AG09319 (cell line): ENCODE results near the gene BRWD1.

Experiments
- DNase-seq: peaks from one replicate; pipeline ENCODE4 v3.0.0-alpha.2; 2010; ENCODE audit warnings: low read depth; ENCODE audit errors: extremely low read depth
- TF ChIP-seq, protein P1 (sequence below): IDR thresholded peaks from 2 replicates; pipeline ENCODE4 v1.5.1; 2011; ENCODE audit warnings: low read depth, mild to moderate bottlenecking, inconsistent platforms, low read length, moderate library complexity

BRWD1 gene

DNA sequence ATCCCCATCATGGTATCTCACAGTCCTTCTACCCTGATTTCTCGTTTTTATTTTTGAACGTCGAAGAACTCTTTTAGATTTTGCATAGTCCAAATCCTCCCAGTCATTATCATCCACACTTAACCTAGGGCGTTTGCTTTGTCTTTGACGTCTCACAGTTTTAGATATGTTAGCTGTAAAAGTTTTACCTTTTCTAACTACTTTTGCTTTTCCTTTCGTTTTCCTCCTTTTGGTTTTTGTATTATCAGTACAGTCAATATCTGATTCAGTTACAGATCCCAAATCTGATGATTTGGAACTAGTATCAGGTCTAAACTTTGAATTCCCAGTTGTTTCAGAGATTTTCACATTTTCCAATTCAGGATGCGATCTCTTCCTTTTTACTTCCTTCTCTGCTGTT lies 117.1 kb downstream of the BRWD1 start:
- TF ChIP-seq, protein P1, sequence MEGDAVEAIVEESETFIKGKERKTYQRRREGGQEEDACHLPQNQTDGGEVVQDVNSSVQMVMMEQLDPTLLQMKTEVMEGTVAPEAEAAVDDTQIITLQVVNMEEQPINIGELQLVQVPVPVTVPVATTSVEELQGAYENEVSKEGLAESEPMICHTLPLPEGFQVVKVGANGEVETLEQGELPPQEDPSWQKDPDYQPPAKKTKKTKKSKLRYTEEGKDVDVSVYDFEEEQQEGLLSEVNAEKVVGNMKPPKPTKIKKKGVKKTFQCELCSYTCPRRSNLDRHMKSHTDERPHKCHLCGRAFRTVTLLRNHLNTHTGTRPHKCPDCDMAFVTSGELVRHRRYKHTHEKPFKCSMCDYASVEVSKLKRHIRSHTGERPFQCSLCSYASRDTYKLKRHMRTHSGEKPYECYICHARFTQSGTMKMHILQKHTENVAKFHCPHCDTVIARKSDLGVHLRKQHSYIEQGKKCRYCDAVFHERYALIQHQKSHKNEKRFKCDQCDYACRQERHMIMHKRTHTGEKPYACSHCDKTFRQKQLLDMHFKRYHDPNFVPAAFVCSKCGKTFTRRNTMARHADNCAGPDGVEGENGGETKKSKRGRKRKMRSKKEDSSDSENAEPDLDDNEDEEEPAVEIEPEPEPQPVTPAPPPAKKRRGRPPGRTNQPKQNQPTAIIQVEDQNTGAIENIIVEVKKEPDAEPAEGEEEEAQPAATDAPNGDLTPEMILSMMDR, result no peak
- no peak for DNase-seq

DNA sequence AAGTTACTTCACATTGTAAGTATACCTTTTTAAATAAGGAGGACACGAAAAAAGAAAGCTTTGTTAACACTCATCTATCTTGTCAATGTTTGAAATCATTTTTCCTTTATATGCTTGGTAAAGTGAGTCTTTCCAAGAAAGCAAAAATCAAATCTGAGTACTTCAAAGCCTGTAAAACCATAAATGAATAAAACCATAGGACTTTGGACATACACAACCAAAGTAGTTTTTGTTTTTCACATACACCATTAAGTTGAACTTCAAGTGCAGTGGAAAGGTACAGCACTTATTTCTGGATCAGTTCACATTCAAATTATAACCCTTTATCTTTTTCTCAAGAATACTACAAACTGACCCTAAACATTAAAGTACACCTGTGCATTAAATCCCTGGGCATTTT lies 120.1 kb downstream of the BRWD1 start:
- DNase-seq, result no peak
- TF ChIP-seq, protein P1, result no peak

DNA sequence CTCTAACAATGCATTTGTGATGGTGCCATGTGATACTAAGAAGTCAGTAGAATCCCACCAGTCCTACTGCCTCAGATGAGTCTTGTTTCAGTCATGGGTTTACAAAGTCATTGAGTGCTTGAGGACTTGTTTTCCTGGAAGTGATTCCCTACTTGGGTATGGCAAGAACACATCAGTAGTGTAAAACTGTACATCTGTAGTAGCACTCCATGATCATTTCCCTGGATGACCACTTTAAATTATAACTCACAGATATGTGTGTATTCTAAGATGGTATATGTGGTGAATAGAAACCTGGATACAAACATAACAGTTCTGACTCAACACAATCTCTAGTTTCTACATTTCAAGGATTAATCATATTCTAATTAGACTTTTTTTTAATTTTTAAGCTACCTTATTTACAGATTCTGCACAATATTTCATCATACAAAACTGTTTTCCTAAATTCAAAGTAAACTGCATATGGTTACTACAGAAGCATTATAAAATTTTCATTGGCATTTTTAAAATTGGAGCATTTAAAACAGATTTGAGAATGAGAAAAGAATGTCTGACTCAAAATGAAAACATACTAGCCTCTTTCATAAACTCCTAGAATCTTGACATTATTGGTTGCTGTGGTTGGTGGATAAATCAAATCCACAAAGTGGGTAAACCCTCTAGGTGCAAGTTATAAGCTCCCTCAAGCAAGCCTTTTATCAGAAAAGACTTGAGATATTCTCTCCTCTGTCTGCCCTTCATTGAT lies 123.4 kb downstream of the BRWD1 start:
- TF ChIP-seq, protein P1, result no peak
- DNase-seq, result no peak

- TF ChIP-seq, protein P1, result no peak
- DNase-seq, result no peak
Measured at GRCh38 chr21:39188521-39189139, 124.8 kb downstream of the BRWD1 start.

- TF ChIP-seq, protein P1, result no peak
- no peak for DNase-seq
Measured at GRCh38 chr21:39187141-39187540, 126.3 kb downstream of the BRWD1 start.

GRCh38 chr21:39186676-39187075 lies 126.8 kb downstream of the BRWD1 start:
- no peak for DNase-seq
- TF ChIP-seq, protein P1, result no peak

DNA sequence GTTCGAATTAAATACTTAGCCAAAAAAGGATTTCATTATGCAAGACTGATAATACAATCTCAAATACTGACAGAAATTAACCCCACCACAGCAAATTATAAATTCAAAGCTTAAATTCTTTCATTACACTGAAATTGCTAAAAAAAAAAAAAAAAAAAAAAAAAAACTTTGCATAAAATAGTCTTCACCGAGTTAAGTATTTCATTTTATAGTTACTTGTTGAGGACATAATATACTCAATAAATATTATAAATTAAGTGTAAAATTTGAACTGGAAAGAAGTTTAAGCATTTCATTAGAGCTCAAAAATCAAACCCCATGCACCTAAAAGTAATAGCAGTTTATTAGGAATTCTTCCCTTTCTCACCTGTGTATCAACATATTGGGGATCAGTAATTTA lies 128.3 kb downstream of the BRWD1 start:
- DNase-seq, result no peak

More for the DNA sequence above, 128.3 kb downstream of the BRWD1 start:
- TF ChIP-seq, protein P1, result no peak
